Measurements from ENCODE around the gene PHOX2B.
"Not testable (repeated sequence)": the region's sequence is repeated elsewhere in the genome, so short reads cannot be mapped to it uniquely, and the experiment has no call there.

DNA sequence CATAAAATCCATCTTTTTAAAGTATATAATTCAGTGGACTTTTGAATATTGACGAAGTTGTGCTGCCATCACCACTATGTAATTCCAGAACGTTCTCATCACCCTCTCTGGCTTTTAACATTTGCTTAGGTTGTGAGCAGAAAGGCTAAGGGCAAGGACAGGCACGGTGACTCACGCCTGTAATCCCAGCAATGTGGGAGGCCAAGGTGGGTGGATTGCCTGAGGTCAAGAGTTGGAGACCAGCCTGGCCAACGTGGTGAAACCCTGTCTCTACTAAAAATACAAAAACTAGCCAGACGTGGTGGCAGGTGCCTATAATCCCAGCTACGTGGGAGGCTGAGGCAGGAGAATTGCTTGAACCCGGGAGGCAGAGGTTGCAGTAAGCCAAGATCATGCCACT lies 11.0 kb downstream of the PHOX2B start:
- TF ChIP-seq POLR2A (IDR thresholded peaks at IDR 0.05): not testable (repeated sequence)
- TF ChIP-seq, protein P1, sequence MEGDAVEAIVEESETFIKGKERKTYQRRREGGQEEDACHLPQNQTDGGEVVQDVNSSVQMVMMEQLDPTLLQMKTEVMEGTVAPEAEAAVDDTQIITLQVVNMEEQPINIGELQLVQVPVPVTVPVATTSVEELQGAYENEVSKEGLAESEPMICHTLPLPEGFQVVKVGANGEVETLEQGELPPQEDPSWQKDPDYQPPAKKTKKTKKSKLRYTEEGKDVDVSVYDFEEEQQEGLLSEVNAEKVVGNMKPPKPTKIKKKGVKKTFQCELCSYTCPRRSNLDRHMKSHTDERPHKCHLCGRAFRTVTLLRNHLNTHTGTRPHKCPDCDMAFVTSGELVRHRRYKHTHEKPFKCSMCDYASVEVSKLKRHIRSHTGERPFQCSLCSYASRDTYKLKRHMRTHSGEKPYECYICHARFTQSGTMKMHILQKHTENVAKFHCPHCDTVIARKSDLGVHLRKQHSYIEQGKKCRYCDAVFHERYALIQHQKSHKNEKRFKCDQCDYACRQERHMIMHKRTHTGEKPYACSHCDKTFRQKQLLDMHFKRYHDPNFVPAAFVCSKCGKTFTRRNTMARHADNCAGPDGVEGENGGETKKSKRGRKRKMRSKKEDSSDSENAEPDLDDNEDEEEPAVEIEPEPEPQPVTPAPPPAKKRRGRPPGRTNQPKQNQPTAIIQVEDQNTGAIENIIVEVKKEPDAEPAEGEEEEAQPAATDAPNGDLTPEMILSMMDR (IDR thresholded peaks at IDR 0.05): not testable (repeated sequence)
